Suprapubic skin (tissue), 4 donors: ENCODE data around the gene ATAD3B. TPM values are rescaled to one million over a fixed set of nuclear protein-coding genes. Genes with fewer than 3 reads are reported as not detected.
"Not testable (repeated sequence)": the region's sequence is repeated elsewhere in the genome, so short reads cannot be mapped to it uniquely, and the experiment has no call there.

ENCODE experiments used
- DNase-seq, 2 donors: peaks; one replicate each; pipeline ENCODE4 v3.0.0-alpha.2; 2019; ENCODE audit warnings: low spot score in 2 of 2
- H3K27ac ChIP-seq: fragments of 200-600 bp; sonication (generic); one replicate; pipeline ENCODE4 v1.5.1; 2019
- H3K27me3 ChIP-seq: fragments of 200-600 bp; sonication (generic); one replicate; pipeline ENCODE4 v1.5.1; 2019
- H3K36me3 ChIP-seq: fragments of 200-600 bp; sonication (generic); one replicate; pipeline ENCODE4 v1.5.1; 2019
- H3K4me1 ChIP-seq: fragments of 200-600 bp; sonication (generic); one replicate; pipeline ENCODE4 v1.5.1; 2019
- H3K4me3 ChIP-seq: fragments of 200-600 bp; sonication (generic); one replicate; pipeline ENCODE4 v1.5.1; 2019; ENCODE audit warnings: mild to moderate bottlenecking
- H3K9me3 ChIP-seq: fragments of 200-600 bp; sonication (generic); one replicate; pipeline ENCODE4 v1.5.1; 2019
- CTCF ChIP-seq, 2 donors: fragments of 200-600 bp in 1 of 2; fragments of 450-650 bp in 1 of 2; sonication (generic) in 1 of 2; IDR thresholded peaks; one replicate each; pipeline ENCODE4 v1.5.1; 2016 to 2019; ENCODE audit warnings: antibody characterized with exemption in 2 of 2, mild to moderate bottlenecking in 1 of 2, moderate library complexity in 1 of 2
- EP300 ChIP-seq: sonication (generic); formaldehyde crosslinking; IDR thresholded peaks from one replicate; pipeline ENCODE4 v1.6.1; 2017; ENCODE audit warnings: antibody characterized with exemption
- POLR2A ChIP-seq, 2 donors: fragments of 450-650 bp; IDR thresholded peaks; one replicate each; pipeline ENCODE4 v1.6.1; 2017; ENCODE audit warnings: antibody characterized with exemption in 2 of 2, mild to moderate bottlenecking in 2 of 2, moderate library complexity in 2 of 2
- POLR2AphosphoS5 ChIP-seq, 3 donors: sonication (generic); formaldehyde crosslinking; IDR thresholded peaks; one replicate each; pipeline ENCODE4 v1.6.1; 2017; ENCODE audit warnings: antibody characterized with exemption in 3 of 3
- WGBS: methylation state at CpG from one replicate; pipeline ENCODE4 v1.1.5; 2018; 5-methylcytosine and 5-hydroxymethylcytosine counted together
- total RNA-seq, 4 donors: library from RNA; depleted of rRNA; stranded (reverse); fragments of >200 nt; gene quantifications; one replicate each; pipeline ENCODE4 v1.1.0, GENCODE V29; 2016

ATAD3B gene
- total RNA-seq, 4 donors from 2014 or later: 18.5 to 71.9 (median 23.7) TPM

DNA sequence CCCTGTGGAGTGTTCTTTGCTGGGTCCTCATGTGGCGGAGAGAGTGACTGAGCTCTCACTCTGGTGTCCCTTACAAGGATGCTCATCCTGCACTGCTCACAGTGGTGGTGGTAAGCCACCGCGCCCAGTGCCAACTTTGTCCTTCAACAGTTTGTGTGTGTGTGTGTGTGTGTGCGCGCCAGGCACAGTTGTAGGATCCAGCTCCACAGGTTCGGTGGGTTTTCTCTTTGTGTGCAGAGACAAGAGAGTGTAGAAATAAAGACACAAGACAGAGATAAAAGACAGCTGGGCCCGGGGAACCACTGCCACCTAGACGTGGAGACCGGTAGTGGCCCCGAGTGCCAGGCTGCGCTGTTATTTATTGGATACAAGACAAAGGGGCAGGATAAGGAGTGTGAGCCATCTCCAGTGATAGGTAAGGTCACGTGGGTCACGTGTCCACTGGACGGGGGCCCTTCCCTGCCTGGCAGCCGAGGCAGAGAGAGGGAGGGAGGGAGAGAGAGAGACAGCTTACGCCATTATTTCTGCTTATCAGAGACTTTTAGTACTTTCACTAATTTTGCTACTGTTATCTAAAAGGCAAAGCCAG lies 33.3 kb downstream of the ATAD3B start:
- H3K9me3 ChIP-seq, H3K36me3 ChIP-seq, H3K27me3 ChIP-seq: not testable (repeated sequence)
- Histone ChIP-seq H3K4me1 (peaks cover 13% of the 10 kb centered on the region), H3K4me3 (peak overlapping the region; percentile 28), H3K27ac (peak overlapping the region; percentile 76)
- peak; percentile 89 to 92 for DNase-seq
- 25% methylated on average over 16 of the region's 16 CpGs for WGBS
- peak in 1 of 3 donors; percentile 28 for TF ChIP-seq POLR2AphosphoS5 (IDR thresholded peaks at IDR 0.05)
- TF ChIP-seq CTCF (IDR thresholded peaks at IDR 0.05): peak; percentile 76 to 86

GRCh38 chr1:1505366-1505798 lies 33.8 kb downstream of the ATAD3B start:
- Histone ChIP-seq H3K27ac (peak overlapping the region; percentile 76), H3K4me1 (peaks cover 13% of the 10 kb centered on the region), H3K4me3 (peak overlapping the region; percentile 28)
- H3K27me3 ChIP-seq, H3K9me3 ChIP-seq, DNase-seq, H3K36me3 ChIP-seq: not testable (repeated sequence)
- 5% methylated on average over 8 of the region's 22 CpGs for WGBS
- peak in 1 of 2 donors; percentile 18 for TF ChIP-seq CTCF (IDR thresholded peaks at IDR 0.05)

DNA sequence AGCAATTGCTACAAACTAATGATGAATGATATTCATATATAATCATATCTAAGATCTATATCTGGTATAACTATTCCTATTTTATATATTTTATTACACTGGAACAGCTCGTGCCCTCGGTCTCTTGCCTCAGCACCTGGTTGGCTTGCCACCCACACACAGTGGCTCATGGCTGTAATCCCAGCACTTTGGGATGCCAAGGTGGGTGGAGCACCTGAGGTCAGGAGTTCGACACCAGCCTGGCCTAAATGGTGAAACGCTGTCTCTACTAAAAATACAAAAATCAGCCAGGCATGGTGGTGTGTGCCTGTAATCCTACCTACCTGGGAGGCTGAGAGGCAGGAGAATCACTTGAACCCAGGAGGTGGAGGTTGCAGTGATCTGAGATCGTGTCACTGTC lies 34.2 kb downstream of the ATAD3B start:
- H3K9me3 ChIP-seq, H3K4me3 ChIP-seq, DNase-seq, H3K36me3 ChIP-seq, H3K27me3 ChIP-seq: not testable (repeated sequence)
- peak overlapping the region; percentile 76 for H3K27ac ChIP-seq
- peaks cover 15% of the 10 kb centered on the region for H3K4me1 ChIP-seq
- 66% methylated on average over 5 of the region's 5 CpGs for WGBS

- 95% methylated on average over 4 of the region's 4 CpGs for WGBS
Observed at GRCh38 chr1:1507305-1507704, 35.7 kb downstream of the ATAD3B start.

GRCh38 chr1:1508775-1509464 lies 37.4 kb downstream of the ATAD3B start:
- not testable (repeated sequence) for H3K36me3 ChIP-seq, H3K4me3 ChIP-seq, H3K27me3 ChIP-seq, DNase-seq, H3K9me3 ChIP-seq, H3K27ac ChIP-seq
- 66% methylated on average over 8 of the region's 34 CpGs for WGBS
- peaks cover 29% of the 10 kb centered on the region for H3K4me1 ChIP-seq

More at GRCh38 chr1:1507305-1507704, 35.7 kb downstream of the ATAD3B start:
- Histone ChIP-seq H3K27me3 (no peaks in the 10 kb centered on the region), H3K36me3 (no peaks in the 10 kb centered on the region), H3K27ac (no peak overlapping the region), H3K9me3 (no peaks in the 10 kb centered on the region), H3K4me1 (peaks cover 21% of the 10 kb centered on the region), H3K4me3 (no peak overlapping the region)
- no peak for DNase-seq
- TF ChIP-seq POLR2AphosphoS5 (IDR thresholded peaks at IDR 0.05) (no peak), EP300 (no peak), POLR2A (IDR thresholded peaks at IDR 0.05) (no peak), CTCF (IDR thresholded peaks at IDR 0.05) (no peak)

GRCh38 chr1:1509465-1509850 lies 37.9 kb downstream of the ATAD3B start:
- WGBS: 100% methylated on average over 3 of the region's 21 CpGs
- DNase-seq, H3K36me3 ChIP-seq, H3K27ac ChIP-seq, H3K9me3 ChIP-seq, H3K27me3 ChIP-seq, H3K4me3 ChIP-seq: not testable (repeated sequence)
- H3K4me1 ChIP-seq: peaks cover 28% of the 10 kb centered on the region
